ENCODE measurements around the gene PLSCR4. TPM values are rescaled to one million over a fixed set of nuclear protein-coding genes. Genes with fewer than 3 reads are reported as not detected.
"Not testable (repeated sequence)": the region's sequence is repeated elsewhere in the genome, so short reads cannot be mapped to it uniquely, and the experiment has no call there.

The PLSCR4 gene, protein sequence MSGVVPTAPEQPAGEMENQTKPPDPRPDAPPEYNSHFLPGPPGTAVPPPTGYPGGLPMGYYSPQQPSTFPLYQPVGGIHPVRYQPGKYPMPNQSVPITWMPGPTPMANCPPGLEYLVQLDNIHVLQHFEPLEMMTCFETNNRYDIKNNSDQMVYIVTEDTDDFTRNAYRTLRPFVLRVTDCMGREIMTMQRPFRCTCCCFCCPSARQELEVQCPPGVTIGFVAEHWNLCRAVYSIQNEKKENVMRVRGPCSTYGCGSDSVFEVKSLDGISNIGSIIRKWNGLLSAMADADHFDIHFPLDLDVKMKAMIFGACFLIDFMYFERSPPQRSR
- total RNA-seq (100 to 1,000 TPM in 1 of 2 donors, 10 to 100 TPM in 1; 69.7 to 135 TPM), polyA plus RNA-seq (10 to 100 TPM; 33.1 to 65.8 TPM)
- long read RNA-seq, donor 1, partial matches to known transcripts, result 7 of 22 reads
- long read RNA-seq, donor 1, other reads (novel, unspliced or antisense), result 11 of 22 reads
- long read RNA-seq, donor 2, transcript PLSCR4-210 (11 exons, 1,375 nt), result minor isoform, 5 of 66 reads
- long read RNA-seq, donor 2, transcript PLSCR4-202 (7 exons, 3,033 nt), result minor isoform, 6 of 66 reads
- long read RNA-seq, donor 2, transcript PLSCR4-201 (9 exons, 3,303 nt), result major isoform, 13 of 66 reads
- long read RNA-seq, donor 2, partial matches to known transcripts, result 6 of 66 reads
- long read RNA-seq, donor 2, other reads (novel, unspliced or antisense), result 33 of 66 reads

GRCh38 chr3:146250449-146251382, at the start of gene PLSCR4:
PLSCR4 (minus strand) TSS chr3:146251105; CDS start chr3:146222071, 29,034 bp downstream.
- H3K4me3 ChIP-seq (ENCODE audit: low read length in 2 of 2), result peak within 1 kb of the TSS; percentile 63 to 97
- no peaks in the 10 kb centered on the region for H3K9me3 ChIP-seq (ENCODE audit: control insufficient read depth, low read length)
- peaks cover 0 to 2% of the 10 kb centered on the region in 2 donors for H3K4me1 ChIP-seq (ENCODE audit: control insufficient read depth in 1 of 2, insufficient read depth in 2 of 2, low read length in 2 of 2)
- DNase-seq, result peak; percentile 89 to 94
- H3K36me3 ChIP-seq (ENCODE audit: control insufficient read depth in 1 of 2, insufficient read depth in 2 of 2, low read length in 1 of 2), result no peaks in the 10 kb centered on the region
- intact Hi-C loops (cut with DNase I), result loop anchor here (1.0 to 2.0 kb wide), 2 partner anchors 24 to 58 kb away; no protein-coding TSS in a partner anchor
- H3K27me3 ChIP-seq (ENCODE audit: control insufficient read depth in 1 of 2, insufficient read depth in 2 of 2, low read length in 1 of 2), result no peaks in the 10 kb centered on the region
- ATAC-seq (ENCODE audit: low FRiP score), result peak; percentile 97
- WGBS, 2 donors, result 1% methylated on average over 76 to 78 of the region's 78 CpGs
- H3K27ac ChIP-seq (ENCODE audit: low read depth in 1 of 2, low read length in 2 of 2), result peak within 1 kb of the TSS; percentile 78 to 93

- H3K27me3 ChIP-seq (ENCODE audit: control insufficient read depth in 1 of 2, insufficient read depth in 2 of 2, low read length in 1 of 2); intact Hi-C loops (cut with DNase I); H3K27ac ChIP-seq (ENCODE audit: low read depth in 1 of 2, low read length in 2 of 2); ATAC-seq (ENCODE audit: low FRiP score); H3K4me3 ChIP-seq (ENCODE audit: low read length in 2 of 2); DNase-seq; H3K4me1 ChIP-seq (ENCODE audit: control insufficient read depth in 1 of 2, insufficient read depth in 2 of 2, low read length in 2 of 2); H3K36me3 ChIP-seq (ENCODE audit: control insufficient read depth in 1 of 2, insufficient read depth in 2 of 2, low read length in 1 of 2); H3K9me3 ChIP-seq (ENCODE audit: control insufficient read depth, low read length): not testable (repeated sequence)
- WGBS, 2 donors, result 94 to 98% methylated on average over 6 of the region's 6 CpGs
These were observed 42.5 kb upstream of the PLSCR4 start for GRCh38 chr3:146293401-146293800.

DNA sequence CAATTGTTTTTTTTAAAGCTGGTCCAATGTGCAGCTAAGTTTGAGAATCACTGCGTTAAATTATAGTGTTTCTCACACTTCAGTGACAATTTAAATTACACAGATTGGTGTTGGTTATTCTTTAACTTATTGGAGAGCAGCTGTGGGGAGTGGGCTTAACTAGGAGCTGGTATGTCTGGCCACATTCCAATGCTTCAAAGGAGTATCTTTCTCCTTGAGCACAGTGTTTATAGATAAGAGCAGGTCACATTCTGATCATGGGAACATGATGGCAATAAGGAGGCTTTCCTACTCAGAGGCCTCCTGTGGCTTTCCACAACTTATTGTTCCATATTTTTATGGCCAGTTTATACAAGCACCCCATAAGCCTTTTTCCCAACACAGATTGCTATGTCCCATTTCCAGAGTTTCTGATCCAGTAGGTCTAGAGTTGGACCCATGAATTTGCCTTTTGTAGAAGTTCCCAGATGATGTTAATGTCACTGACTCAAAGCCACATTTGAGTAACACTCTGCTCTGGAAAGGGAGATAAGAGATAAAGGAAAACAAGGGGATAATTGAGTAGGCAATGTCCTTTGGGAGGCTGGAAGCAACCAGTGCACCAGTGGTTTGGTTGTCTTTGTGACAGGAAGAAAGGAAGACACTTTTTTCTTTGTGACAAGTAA, 33.0 kb upstream of the PLSCR4 start:
- H3K36me3 ChIP-seq (ENCODE audit: control insufficient read depth in 1 of 2, insufficient read depth in 2 of 2, low read length in 1 of 2), result no peaks in the 10 kb centered on the region
- DNase-seq, result no peak
- H3K4me1 ChIP-seq (ENCODE audit: control insufficient read depth in 1 of 2, insufficient read depth in 2 of 2, low read length in 2 of 2), result peaks cover 0 to 5% of the 10 kb centered on the region in 2 donors
- no peaks in the 10 kb centered on the region for H3K9me3 ChIP-seq (ENCODE audit: control insufficient read depth, low read length)
- no peak overlapping the region for H3K27ac ChIP-seq (ENCODE audit: low read depth in 1 of 2, low read length in 2 of 2)
- H3K27me3 ChIP-seq (ENCODE audit: control insufficient read depth in 1 of 2, insufficient read depth in 2 of 2, low read length in 1 of 2), result no peaks in the 10 kb centered on the region
- 81 to 93% methylated on average over 1 of the region's 1 CpG for WGBS, 2 donors
- H3K4me3 ChIP-seq (ENCODE audit: low read length in 2 of 2), result no peak overlapping the region
- intact Hi-C loops (cut with DNase I), result no loop called here
- no peak for ATAC-seq (ENCODE audit: low FRiP score)

GRCh38 chr3:146280864-146281263, 30.0 kb upstream of the PLSCR4 start:
- ATAC-seq (ENCODE audit: low FRiP score), result peak; percentile 39
- Histone ChIP-seq H3K9me3 (ENCODE audit: control insufficient read depth, low read length) (no peaks in the 10 kb centered on the region), H3K4me1 (ENCODE audit: control insufficient read depth in 1 of 2, insufficient read depth in 2 of 2, low read length in 2 of 2) (peaks cover 2 to 10% of the 10 kb centered on the region in 2 donors)

GRCh38 chr3:146279951-146280350, 29.0 kb upstream of the PLSCR4 start:
- no peaks in the 10 kb centered on the region for H3K27me3 ChIP-seq (ENCODE audit: control insufficient read depth in 1 of 2, insufficient read depth in 2 of 2, low read length in 1 of 2)
- H3K9me3 ChIP-seq (ENCODE audit: control insufficient read depth, low read length), result no peaks in the 10 kb centered on the region
- H3K36me3 ChIP-seq (ENCODE audit: control insufficient read depth in 1 of 2, insufficient read depth in 2 of 2, low read length in 1 of 2), result no peaks in the 10 kb centered on the region
- DNase-seq (no peak), ATAC-seq (ENCODE audit: low FRiP score) (no peak)
- WGBS, 2 donors, result 40 to 42% methylated on average over 3 of the region's 3 CpGs
- intact Hi-C loops (cut with DNase I), result loop anchor here in 1 of 2 donors (5.0 kb wide), 2 partner anchors 38 to 42 kb away; no protein-coding TSS in a partner anchor
- peaks cover 2 to 10% of the 10 kb centered on the region in 2 donors for H3K4me1 ChIP-seq (ENCODE audit: control insufficient read depth in 1 of 2, insufficient read depth in 2 of 2, low read length in 2 of 2)
- no peak overlapping the region for H3K4me3 ChIP-seq (ENCODE audit: low read length in 2 of 2)
- peak overlapping the region; percentile 25 to 65 for H3K27ac ChIP-seq (ENCODE audit: low read depth in 1 of 2, low read length in 2 of 2)

More at GRCh38 chr3:146280864-146281263, 30.0 kb upstream of the PLSCR4 start:
- peak in 1 of 2 donors; percentile 43 for DNase-seq
- Histone ChIP-seq H3K36me3 (ENCODE audit: control insufficient read depth in 1 of 2, insufficient read depth in 2 of 2, low read length in 1 of 2) (no peaks in the 10 kb centered on the region), H3K4me3 (ENCODE audit: low read length in 2 of 2) (no peak overlapping the region), H3K27me3 (ENCODE audit: control insufficient read depth in 1 of 2, insufficient read depth in 2 of 2, low read length in 1 of 2) (no peaks in the 10 kb centered on the region), H3K27ac (ENCODE audit: low read depth in 1 of 2, low read length in 2 of 2) (no peak overlapping the region)
- WGBS, 2 donors, result 2 to 4% methylated on average over 4 of the region's 4 CpGs
- intact Hi-C loops (cut with DNase I), result no loop called here

DNA sequence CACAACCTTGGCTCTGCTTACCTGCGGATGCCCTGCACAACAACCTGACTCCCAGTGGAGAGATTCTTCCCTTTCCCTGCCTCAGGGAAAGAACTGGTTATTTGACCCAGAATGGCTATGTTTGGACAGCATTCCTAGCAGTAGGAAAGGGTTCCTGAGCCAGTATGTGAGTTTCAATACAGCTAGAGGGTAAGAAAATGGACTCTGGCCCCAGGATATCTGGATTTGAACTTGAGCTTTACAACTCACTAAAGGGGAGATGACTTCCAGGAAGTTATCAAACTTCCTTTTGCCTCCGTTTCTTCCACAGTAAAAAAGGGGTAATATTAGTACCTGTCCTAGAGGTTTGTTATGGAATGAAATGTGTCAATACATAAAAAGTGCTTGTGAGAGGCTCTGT, 28.1 kb upstream of the PLSCR4 start:
- 88 to 92% methylated on average over 2 of the region's 2 CpGs for WGBS, 2 donors
- Histone ChIP-seq H3K9me3 (ENCODE audit: control insufficient read depth, low read length) (no peaks in the 10 kb centered on the region), H3K36me3 (ENCODE audit: control insufficient read depth in 1 of 2, insufficient read depth in 2 of 2, low read length in 1 of 2) (no peaks in the 10 kb centered on the region), H3K4me1 (ENCODE audit: control insufficient read depth in 1 of 2, insufficient read depth in 2 of 2, low read length in 2 of 2) (peaks cover 2 to 10% of the 10 kb centered on the region in 2 donors), H3K27me3 (ENCODE audit: control insufficient read depth in 1 of 2, insufficient read depth in 2 of 2, low read length in 1 of 2) (no peaks in the 10 kb centered on the region), H3K27ac (ENCODE audit: low read depth in 1 of 2, low read length in 2 of 2) (peak overlapping the region; percentile 65 to 90), H3K4me3 (ENCODE audit: low read length in 2 of 2) (no peak overlapping the region)
- intact Hi-C loops (cut with DNase I), result loop anchor here in 1 of 2 donors (5.0 kb wide), 2 partner anchors 37 to 43 kb away; no protein-coding TSS in a partner anchor
- DNase-seq, result no peak
- ATAC-seq (ENCODE audit: low FRiP score), result no peak

DNA sequence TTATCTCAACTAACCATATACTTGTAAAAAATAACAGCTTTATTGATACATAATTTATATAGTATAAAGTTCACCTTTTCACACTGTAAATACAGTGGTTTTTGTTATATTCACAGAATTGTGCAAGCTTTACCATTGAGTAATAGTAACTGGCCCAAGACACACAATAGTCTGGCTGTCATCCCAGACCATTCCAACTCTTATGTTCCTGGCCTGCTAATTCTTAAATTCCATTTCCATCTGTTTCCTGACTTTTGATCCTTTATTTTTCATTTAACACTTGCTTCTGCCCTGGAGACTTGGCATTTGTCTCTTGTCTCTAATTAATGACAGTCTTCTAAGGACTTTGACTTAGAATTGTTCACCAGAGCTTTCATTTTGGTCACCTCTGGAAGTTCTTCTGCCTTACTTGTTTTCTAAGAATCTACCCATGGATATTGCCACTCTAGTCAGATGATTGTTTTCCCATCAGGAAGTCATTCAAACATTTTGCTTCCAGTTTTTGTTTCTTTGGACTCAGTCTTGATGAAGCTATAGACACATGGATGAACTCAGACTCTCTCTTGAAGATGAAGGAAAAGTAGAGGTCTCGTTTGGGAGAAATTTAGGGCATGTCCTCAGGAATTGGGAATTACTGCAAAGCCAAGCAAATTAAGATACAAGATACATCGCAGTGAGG, 27.2 kb upstream of the PLSCR4 start:
- peak; percentile 81 for ATAC-seq (ENCODE audit: low FRiP score)
- H3K9me3 ChIP-seq (ENCODE audit: control insufficient read depth, low read length), result no peaks in the 10 kb centered on the region
- H3K4me3 ChIP-seq (ENCODE audit: low read length in 2 of 2), result no peak overlapping the region
- WGBS, 2 donors, result 71 to 72% methylated on average over 2 of the region's 2 CpGs
- peaks cover 2 to 10% of the 10 kb centered on the region in 2 donors for H3K4me1 ChIP-seq (ENCODE audit: control insufficient read depth in 1 of 2, insufficient read depth in 2 of 2, low read length in 2 of 2)
- intact Hi-C loops (cut with DNase I), result loop anchor here in 1 of 2 donors (5.0 kb wide), 2 partner anchors 36 to 44 kb away; no protein-coding TSS in a partner anchor
- H3K27me3 ChIP-seq (ENCODE audit: control insufficient read depth in 1 of 2, insufficient read depth in 2 of 2, low read length in 1 of 2), result no peaks in the 10 kb centered on the region
- peak overlapping the region; percentile 76 to 90 for H3K27ac ChIP-seq (ENCODE audit: low read depth in 1 of 2, low read length in 2 of 2)
- no peak for DNase-seq
- H3K36me3 ChIP-seq (ENCODE audit: control insufficient read depth in 1 of 2, insufficient read depth in 2 of 2, low read length in 1 of 2), result no peaks in the 10 kb centered on the region

Data from aorta (tissue), 5 donors.